ENCODE data around the gene BARX1.
"Not testable (repeated sequence)": the region's sequence is repeated elsewhere in the genome, so short reads cannot be mapped to it uniquely, and the experiment has no call there.

BARX1 gene

GRCh38 chr9:93950619-93951601, 4.2 kb downstream of the BARX1 start:
- no peak for DNase-seq

- no peak for DNase-seq
Measured at GRCh38 chr9:93949694-93950449, 5.3 kb downstream of the BARX1 start.

GRCh38 chr9:93949073-93949693, 6.0 kb downstream of the BARX1 start:
- DNase-seq, result no peak

GRCh38 chr9:93948441-93949072, 6.6 kb downstream of the BARX1 start:
- DNase-seq, result no peak

GRCh38 chr9:93947409-93948070, 7.6 kb downstream of the BARX1 start:
- DNase-seq, result no peak

- DNase-seq, result no peak
Measured at GRCh38 chr9:93946338-93946712, 8.8 kb downstream of the BARX1 start.

GRCh38 chr9:93945400-93946337, 9.5 kb downstream of the BARX1 start:
- no peak for DNase-seq

GRCh38 chr9:93944011-93944410, 11.1 kb downstream of the BARX1 start:
- no peak for DNase-seq

- DNase-seq, result no peak
Measured at GRCh38 chr9:93942161-93942560, 13.0 kb downstream of the BARX1 start.

GRCh38 chr9:93941493-93941892, 13.7 kb downstream of the BARX1 start:
- DNase-seq, result no peak

- DNase-seq, result no peak
Measured at GRCh38 chr9:93940951-93941350, 14.2 kb downstream of the BARX1 start.

- not testable (repeated sequence) for DNase-seq
Measured at GRCh38 chr9:93939589-93939988, 15.6 kb downstream of the BARX1 start.

- DNase-seq, result no peak
Measured at GRCh38 chr9:93937193-93937592, 18.0 kb downstream of the BARX1 start.

GRCh38 chr9:93931905-93932304, 23.2 kb downstream of the BARX1 start:
- DNase-seq, result no peak

- no peak for DNase-seq
Measured at GRCh38 chr9:93930070-93930469, 25.1 kb downstream of the BARX1 start.

GRCh38 chr9:93929231-93929630, 25.9 kb downstream of the BARX1 start:
- DNase-seq, result no peak

GRCh38 chr9:93922535-93922934, 32.6 kb downstream of the BARX1 start:
- DNase-seq, result no peak

GRCh38 chr9:93920131-93920800, 34.9 kb downstream of the BARX1 start:
- DNase-seq, result no peak

- no peak for DNase-seq
Measured at GRCh38 chr9:93918061-93918460, 37.1 kb downstream of the BARX1 start.

- no peak for DNase-seq
Measured at GRCh38 chr9:93917121-93917853, 37.9 kb downstream of the BARX1 start.
